HCT116 (cell line): ENCODE results near the gene GNS. TPM values are rescaled to one million over a fixed set of nuclear protein-coding genes. Genes with fewer than 3 reads are reported as not detected.

Experiments used
- ATAC-seq: fragments of 200-7000 bp; cut with Tn5 transposase; 2 replicates; pipeline ENCODE4 v1.9.1; 2020; ENCODE audit warnings: mild to moderate bottlenecking, moderate library complexity
- BruUV-seq: library from RNA; stranded (reverse); fragments of 400-500 nt; replicated peaks from 2 replicates; lab custom pipeline; 2021; lab: Mats Ljungman, UMichigan
- CTCF ChIA-PET: fragments of 300-600 bp; sonication (Branson Sonifier 250); formaldehyde crosslinking; loops from one replicate; lab custom pipeline; 2021; ENCODE audit warnings: antibody characterized with exemption; lab: Charles Lee
- POLR2A ChIA-PET: fragments of 300-600, 350-600 bp; sonication (Branson Sonifier 250); formaldehyde crosslinking; loops from one replicate; lab custom pipeline; 2021; ENCODE audit warnings: antibody characterized with exemption; lab: Charles Lee
- RAD21 ChIA-PET, 2 experiments: fragments of 300-600 bp; sonication (Branson Sonifier 250); formaldehyde crosslinking; loops; one replicate each; lab custom pipeline; 2023; ENCODE audit warnings: low total read pairs in 2 of 2; ENCODE audit not compliant: uncharacterized antibody in 2 of 2, unreplicated experiment in 2 of 2, low non-redundant PET in 1 of 2; lab: Charles Lee
- DNase-seq: peaks from one replicate; pipeline ENCODE4 v3.0.0-alpha.2; 2010; ENCODE audit warnings: low read depth, low spot score
- H2AFZ ChIP-seq: fragments of 200-600 bp; shearing (Covaris generic), sonication (generic); 2 replicates; pipeline ENCODE4 v1.6.1; 2017; ENCODE audit warnings: low read depth, mixed run types, mixed read lengths, antibody characterized with exemption, low read length; ENCODE audit not compliant: poor library complexity, severe bottlenecking
- H3K27ac ChIP-seq: 2 replicates; pipeline ENCODE4 v1.5.1; 2012; ENCODE audit warnings: low read depth, low read length
- H3K27me3 ChIP-seq: fragments of 200-600 bp; sonication (generic); 2 replicates; pipeline ENCODE4 v1.6.1; 2016; ENCODE audit warnings: mixed run types, low read length, mixed read lengths; ENCODE audit not compliant: insufficient read depth
- H3K36me3 ChIP-seq, 2 experiments: fragments of 200-500 bp in 1 of 2; fragments of 200-600 bp in 1 of 2; sonication (Bioruptor generic) in 1 of 2; sonication (generic) in 1 of 2; 2 replicates each; pipeline versions ENCODE4 v1.5.1 to v1.6.1; 2014 to 2016; ENCODE audit warnings: low read length in 2 of 2, inconsistent platforms in 1 of 2, mixed read lengths in 1 of 2, mixed run types in 1 of 2; ENCODE audit not compliant: insufficient read depth in 2 of 2, control insufficient read depth in 1 of 2
- H3K4me1 ChIP-seq, 2 experiments: fragments of 200-600 bp in 1 of 2; sonication (generic) in 1 of 2; 2 replicates each; pipeline versions ENCODE4 v1.5.1 to v1.6.1; 2012 to 2017; ENCODE audit warnings: low read length in 2 of 2, inconsistent platforms in 1 of 2, mild to moderate bottlenecking in 1 of 2, mixed read lengths in 1 of 2, mixed run types in 1 of 2, moderate library complexity in 1 of 2; ENCODE audit not compliant: insufficient read depth in 2 of 2, control insufficient read depth in 1 of 2
- H3K4me2 ChIP-seq: fragments of 200-600 bp; sonication (generic); 2 replicates; pipeline ENCODE4 v1.6.1; 2017; ENCODE audit warnings: mixed run types, low read length, mixed read lengths
- H3K4me3 ChIP-seq, 2 experiments: fragments of 200-600 bp in 1 of 2; sonication (generic) in 1 of 2; replicated peaks in 1 of 2; 2 replicates each; pipeline ENCODE4 v1.5.1; 2011 to 2016; ENCODE audit warnings: low read length in 2 of 2, control low read depth in 1 of 2, low read depth in 1 of 2, mild to moderate bottlenecking in 1 of 2, mixed read lengths in 1 of 2, mixed run types in 1 of 2
- H3K79me2 ChIP-seq: fragments of 200-600 bp; sonication (generic); 2 replicates; pipeline ENCODE4 v1.6.1; 2017; ENCODE audit warnings: mild to moderate bottlenecking, mixed run types, low read length, moderate library complexity, mixed read lengths; ENCODE audit not compliant: insufficient read depth
- H3K9ac ChIP-seq: fragments of 200-600 bp; sonication (generic); 2 replicates; pipeline ENCODE4 v1.6.1; 2016; ENCODE audit warnings: low read length, mixed read lengths
- H3K9me2 ChIP-seq: fragments of 200-600 bp; sonication (generic), shearing (Covaris generic); 2 replicates; pipeline ENCODE4 v1.6.1; 2017; ENCODE audit warnings: mixed run types, mild to moderate bottlenecking, moderate library complexity; ENCODE audit not compliant: insufficient read depth
- H3K9me3 ChIP-seq, 2 experiments: fragments of 200-500 bp in 1 of 2; fragments of 200-600 bp in 1 of 2; sonication (Bioruptor generic) in 1 of 2; sonication (generic) in 1 of 2; 2 replicates each; pipeline ENCODE4 v1.6.1; 2014 to 2017; ENCODE audit warnings: low read length in 2 of 2, mixed read lengths in 2 of 2, inconsistent platforms in 1 of 2, low read depth in 1 of 2, mild to moderate bottlenecking in 1 of 2, mixed run types in 1 of 2, moderate library complexity in 1 of 2; ENCODE audit not compliant: control insufficient read depth in 1 of 2, insufficient read depth in 1 of 2
- H4K20me1 ChIP-seq: fragments of 200-600 bp; sonication (generic), shearing (Covaris generic); 2 replicates; pipeline ENCODE4 v1.6.1; 2017; ENCODE audit warnings: mixed run types, mild to moderate bottlenecking, moderate library complexity; ENCODE audit not compliant: insufficient read depth
- ATF3 ChIP-seq: IDR thresholded peaks from 2 replicates; pipeline ENCODE4 v1.6.1; 2012
- CEBPB ChIP-seq: IDR thresholded peaks from 2 replicates; pipeline ENCODE4 v1.6.1; 2012; ENCODE audit warnings: low read depth
- CTCF ChIP-seq, 3 experiments: fragments of 200-600 bp in 1 of 3; sonication (generic) in 1 of 3; IDR thresholded peaks in 2 of 3; conservative IDR thresholded peaks in 1 of 3; 2 replicates each; pipeline ENCODE4 v1.5.1; 2012 to 2017; ENCODE audit warnings: low read depth in 2 of 3, low read length in 2 of 3, antibody characterized with exemption in 1 of 3, borderline replicate concordance in 1 of 3, control low read depth in 1 of 3, mild to moderate bottlenecking in 1 of 3, mixed read lengths in 1 of 3, mixed run types in 1 of 3, moderate library complexity in 1 of 3; ENCODE audit not compliant: insufficient read depth in 1 of 3
- EGR1 ChIP-seq: IDR thresholded peaks from 2 replicates; pipeline ENCODE4 v1.6.1; 2012; ENCODE audit warnings: low read depth
- MAX ChIP-seq: IDR thresholded peaks from 2 replicates; pipeline ENCODE4 v1.6.1; 2012
- POLR2A ChIP-seq: IDR thresholded peaks from 2 replicates; pipeline ENCODE4 v1.7.0; 2011; ENCODE audit warnings: borderline replicate concordance; ENCODE audit not compliant: insufficient read depth, insufficient read length; ENCODE audit errors: extremely low read depth
- RAD21 ChIP-seq: IDR thresholded peaks from 2 replicates; pipeline ENCODE4 v1.6.1; 2012; ENCODE audit warnings: low read depth, mild to moderate bottlenecking
- REST ChIP-seq: IDR thresholded peaks from 2 replicates; pipeline ENCODE4 v1.6.1; 2012; ENCODE audit warnings: low read depth
- SP1 ChIP-seq: IDR thresholded peaks from 2 replicates; pipeline ENCODE4 v1.6.1; 2012; ENCODE audit warnings: low read depth
- TCF7L2 ChIP-seq: IDR thresholded peaks from 2 replicates; pipeline ENCODE4 v1.7.0; 2011; ENCODE audit warnings: borderline replicate concordance, inconsistent platforms; ENCODE audit not compliant: insufficient read depth, insufficient read length; ENCODE audit errors: extremely low read depth
- YY1 ChIP-seq: IDR thresholded peaks from 2 replicates; pipeline ENCODE4 v1.6.1; 2011; ENCODE audit warnings: low read length, low read depth, moderate library complexity, mild to moderate bottlenecking; ENCODE audit not compliant: insufficient replicate concordance; ENCODE audit errors: extremely low read depth
- ZBTB33 ChIP-seq: IDR thresholded peaks from 2 replicates; pipeline ENCODE4 v1.6.1; 2011; ENCODE audit warnings: mild to moderate bottlenecking, low read length, moderate library complexity; ENCODE audit not compliant: insufficient replicate concordance; ENCODE audit errors: extremely low read depth
- intact Hi-C: fragments of 100-400 bp; cut with micrococcal nuclease; formaldehyde crosslinking; loops from 2 replicates; pipeline ENCODE4 v1.10.0; 2022
- total RNA-seq: library from RNA; stranded (reverse); gene quantifications from one replicate; pipeline ENCODE4 v1.2.1, GENCODE V29; 2021; ENCODE audit not compliant: unreplicated experiment

GNS gene
- total RNA-seq, 1 experiment from 2014 or later = 45.7 TPM

- TF ChIP-seq REST = no peak
These were observed 22.4 kb downstream of the GNS start (continued) for GRCh38 chr12:64736771-64737170.

- no peak overlapping the region for H3K4me2 ChIP-seq
- H3K27ac ChIP-seq = no peak overlapping the region
- DNase-seq (no peak), ATAC-seq (no peak)
- H3K9me2 ChIP-seq = no peaks in the 10 kb centered on the region
- H4K20me1 ChIP-seq = no peaks in the 10 kb centered on the region
- no peaks in the 10 kb centered on the region for H3K27me3 ChIP-seq
- intact Hi-C loops = no loop called here
- no peak overlapping the region for H2AFZ ChIP-seq
- no peaks in the 10 kb centered on the region for H3K9me3 ChIP-seq
- H3K4me3 ChIP-seq = no peak overlapping the region
- H3K4me1 ChIP-seq = peaks cover 11 to 12% of the 10 kb centered on the region in 2 experiments
- RAD21 ChIA-PET = no interaction called here
- peaks cover 2 to 6% of the 10 kb centered on the region in 2 experiments; a peak in 1 of 4 replicates for H3K36me3 ChIP-seq
- no TSS peak for BruUV-seq
- CTCF ChIA-PET = no interaction called here
- POLR2A ChIA-PET = no interaction called here
- no peaks in the 10 kb centered on the region for H3K79me2 ChIP-seq
- H3K9ac ChIP-seq = no peak overlapping the region
- TF ChIP-seq ZBTB33 (no peak), SP1 (no peak), REST (no peak), EGR1 (no peak), CTCF (IDR thresholded peaks at IDR 0.05 in 2 of 3, conservative IDR thresholded peaks at IDR 0.05 in 1 of 3; ENCODE audit: borderline replicate concordance in 1 of 3, insufficient read depth in 1 of 3, low read depth in 2 of 3, low read length in 2 of 3) (no peak), RAD21 (no peak), YY1 (no peak), TCF7L2 (no peak), MAX (no peak), ATF3 (no peak), POLR2A (no peak), CEBPB (no peak)
These were observed 23.8 kb downstream of the GNS start for GRCh38 chr12:64735442-64735841.
